ENCODE measurements around the gene TSSK3.

TSSK3 gene

GRCh38 chr1:32342704-32343103, 19.6 kb upstream of the TSSK3 start:
- no peaks in the 10 kb centered on the region for H3K79me2 ChIP-seq (ENCODE audit: insufficient read depth, low read length)
- no peak overlapping the region for H3K4me3 ChIP-seq (ENCODE audit: low read length, poor library complexity, severe bottlenecking)
- no peak overlapping the region for H3K4me2 ChIP-seq (ENCODE audit: low read depth, low read length, poor library complexity, severe bottlenecking)
- peaks cover 3% of the 10 kb centered on the region for H3K4me1 ChIP-seq (ENCODE audit: insufficient read depth, low read length, poor library complexity, severe bottlenecking)
- H3K9ac ChIP-seq (ENCODE audit: low read depth, low read length, poor library complexity, severe bottlenecking): no peak overlapping the region
- no peaks in the 10 kb centered on the region for H4K20me1 ChIP-seq (ENCODE audit: insufficient read depth, low read length, poor library complexity, severe bottlenecking)
- H3K36me3 ChIP-seq (ENCODE audit: insufficient read depth, low read length): no peaks in the 10 kb centered on the region
- no peaks in the 10 kb centered on the region for H3K9me2 ChIP-seq (replicated peaks; ENCODE audit: low read depth, low read length)
- TF ChIP-seq CTCF (conservative IDR thresholded peaks at IDR 0.05; ENCODE audit: low read length) (no peak), EZH2phosphoT487 (IDR thresholded peaks at IDR 0.05; ENCODE audit: borderline replicate concordance) (no peak)
- H2AFZ ChIP-seq (ENCODE audit: low read length): no peak overlapping the region
- H3K27me3 ChIP-seq (ENCODE audit: insufficient read depth, low read length, poor library complexity, severe bottlenecking): no peaks in the 10 kb centered on the region
- no peaks in the 10 kb centered on the region for H3F3A ChIP-seq (ENCODE audit: low read depth)
- H3K9me3 ChIP-seq (ENCODE audit: insufficient read depth, low read depth, low read length): no peaks in the 10 kb centered on the region

- H3K9ac ChIP-seq (ENCODE audit: low read depth, low read length, poor library complexity, severe bottlenecking): no peak overlapping the region
- H2AFZ ChIP-seq (ENCODE audit: low read length): no peak overlapping the region
- no peaks in the 10 kb centered on the region for H3K27me3 ChIP-seq (ENCODE audit: insufficient read depth, low read length, poor library complexity, severe bottlenecking)
- H3K9me3 ChIP-seq (ENCODE audit: insufficient read depth, low read depth, low read length): no peaks in the 10 kb centered on the region
- H3K4me2 ChIP-seq (ENCODE audit: low read depth, low read length, poor library complexity, severe bottlenecking): no peak overlapping the region
- no peaks in the 10 kb centered on the region for H3K9me2 ChIP-seq (replicated peaks; ENCODE audit: low read depth, low read length)
- H3K4me1 ChIP-seq (ENCODE audit: insufficient read depth, low read length, poor library complexity, severe bottlenecking): peaks cover 6% of the 10 kb centered on the region
- no peak for TF ChIP-seq CTCF (conservative IDR thresholded peaks at IDR 0.05; ENCODE audit: low read length)
- no peak for TF ChIP-seq EZH2phosphoT487 (IDR thresholded peaks at IDR 0.05; ENCODE audit: borderline replicate concordance)
- no peaks in the 10 kb centered on the region for H4K20me1 ChIP-seq (ENCODE audit: insufficient read depth, low read length, poor library complexity, severe bottlenecking)
- no peaks in the 10 kb centered on the region for H3K36me3 ChIP-seq (ENCODE audit: insufficient read depth, low read length)
- H3F3A ChIP-seq (ENCODE audit: low read depth): no peaks in the 10 kb centered on the region
- H3K79me2 ChIP-seq (ENCODE audit: insufficient read depth, low read length): no peaks in the 10 kb centered on the region
- H3K4me3 ChIP-seq (ENCODE audit: low read length, poor library complexity, severe bottlenecking): no peak overlapping the region
Observed at GRCh38 chr1:32345289-32345827, 17.0 kb upstream of the TSSK3 start.

GRCh38 chr1:32346532-32347157, 15.7 kb upstream of the TSSK3 start:
- H3K27me3 ChIP-seq (ENCODE audit: insufficient read depth, low read length, poor library complexity, severe bottlenecking): no peaks in the 10 kb centered on the region
- no peaks in the 10 kb centered on the region for H4K20me1 ChIP-seq (ENCODE audit: insufficient read depth, low read length, poor library complexity, severe bottlenecking)
- H2AFZ ChIP-seq (ENCODE audit: low read length): no peak overlapping the region
- no peaks in the 10 kb centered on the region for H3K9me2 ChIP-seq (replicated peaks; ENCODE audit: low read depth, low read length)
- no peaks in the 10 kb centered on the region for H3F3A ChIP-seq (ENCODE audit: low read depth)
- H3K36me3 ChIP-seq (ENCODE audit: insufficient read depth, low read length): no peaks in the 10 kb centered on the region
- peaks cover 12% of the 10 kb centered on the region for H3K4me1 ChIP-seq (ENCODE audit: insufficient read depth, low read length, poor library complexity, severe bottlenecking)
- no peak overlapping the region for H3K4me3 ChIP-seq (ENCODE audit: low read length, poor library complexity, severe bottlenecking)
- no peak overlapping the region for H3K9ac ChIP-seq (ENCODE audit: low read depth, low read length, poor library complexity, severe bottlenecking)
- TF ChIP-seq CTCF (conservative IDR thresholded peaks at IDR 0.05; ENCODE audit: low read length) (no peak), EZH2phosphoT487 (IDR thresholded peaks at IDR 0.05; ENCODE audit: borderline replicate concordance) (no peak)
- H3K4me2 ChIP-seq (ENCODE audit: low read depth, low read length, poor library complexity, severe bottlenecking): no peak overlapping the region
- no peaks in the 10 kb centered on the region for H3K79me2 ChIP-seq (ENCODE audit: insufficient read depth, low read length)
- no peaks in the 10 kb centered on the region for H3K9me3 ChIP-seq (ENCODE audit: insufficient read depth, low read depth, low read length)
